ENCODE data around the gene ARHGEF26. TPM values are rescaled to one million over a fixed set of nuclear protein-coding genes. Genes with fewer than 3 reads are reported as not detected.

The ARHGEF26 gene, protein sequence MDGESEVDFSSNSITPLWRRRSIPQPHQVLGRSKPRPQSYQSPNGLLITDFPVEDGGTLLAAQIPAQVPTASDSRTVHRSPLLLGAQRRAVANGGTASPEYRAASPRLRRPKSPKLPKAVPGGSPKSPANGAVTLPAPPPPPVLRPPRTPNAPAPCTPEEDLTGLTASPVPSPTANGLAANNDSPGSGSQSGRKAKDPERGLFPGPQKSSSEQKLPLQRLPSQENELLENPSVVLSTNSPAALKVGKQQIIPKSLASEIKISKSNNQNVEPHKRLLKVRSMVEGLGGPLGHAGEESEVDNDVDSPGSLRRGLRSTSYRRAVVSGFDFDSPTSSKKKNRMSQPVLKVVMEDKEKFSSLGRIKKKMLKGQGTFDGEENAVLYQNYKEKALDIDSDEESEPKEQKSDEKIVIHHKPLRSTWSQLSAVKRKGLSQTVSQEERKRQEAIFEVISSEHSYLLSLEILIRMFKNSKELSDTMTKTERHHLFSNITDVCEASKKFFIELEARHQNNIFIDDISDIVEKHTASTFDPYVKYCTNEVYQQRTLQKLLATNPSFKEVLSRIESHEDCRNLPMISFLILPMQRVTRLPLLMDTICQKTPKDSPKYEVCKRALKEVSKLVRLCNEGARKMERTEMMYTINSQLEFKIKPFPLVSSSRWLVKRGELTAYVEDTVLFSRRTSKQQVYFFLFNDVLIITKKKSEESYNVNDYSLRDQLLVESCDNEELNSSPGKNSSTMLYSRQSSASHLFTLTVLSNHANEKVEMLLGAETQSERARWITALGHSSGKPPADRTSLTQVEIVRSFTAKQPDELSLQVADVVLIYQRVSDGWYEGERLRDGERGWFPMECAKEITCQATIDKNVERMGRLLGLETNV
- 0.53 and 0.64 TPM in 2 replicates for total RNA-seq

- no peak for TF ChIP-seq CTCF (IDR thresholded peaks at IDR 0.05; ENCODE audit: insufficient read depth, low read length, severe bottlenecking)
- peak; percentile 68 for DNase-seq (ENCODE audit: low read depth)
Measured at GRCh38 chr3:154120961-154121700, at the start of gene ARHGEF26. Gene ARHGEF26, plus strand, starts transcription at chr3:154121390. Its CDS starts 603 bp downstream, at chr3:154121993.

GRCh38 chr3:154074966-154075365, 46.2 kb upstream of the ARHGEF26 start:
- H3K36me3 ChIP-seq (ENCODE audit: control insufficient read depth, insufficient read depth, low read length) = no peaks in the 10 kb centered on the region
- H3K27me3 ChIP-seq (ENCODE audit: control insufficient read depth, insufficient read depth, low read length) = no peaks in the 10 kb centered on the region
- DNase-seq (ENCODE audit: low read depth) (no peak), FAIRE-seq (no peak)
- TF ChIP-seq CTCF (IDR thresholded peaks at IDR 0.05; ENCODE audit: insufficient read depth, low read length, severe bottlenecking) = no peak
- H3K4me3 ChIP-seq (ENCODE audit: low read depth, low read length) = no peak overlapping the region

More at GRCh38 chr3:154120961-154121700, at the start of gene ARHGEF26:
- peak within 1 kb of the TSS; percentile 88 for H3K4me3 ChIP-seq (ENCODE audit: low read depth, low read length)
- H3K36me3 ChIP-seq (ENCODE audit: control insufficient read depth, insufficient read depth, low read length) = no peaks in the 10 kb centered on the region
- FAIRE-seq = no peak
- H3K27me3 ChIP-seq (ENCODE audit: control insufficient read depth, insufficient read depth, low read length) = no peaks in the 10 kb centered on the region

GRCh38 chr3:154078672-154079071, 42.5 kb upstream of the ARHGEF26 start:
- TF ChIP-seq CTCF (IDR thresholded peaks at IDR 0.05; ENCODE audit: insufficient read depth, low read length, severe bottlenecking) = no peak
- FAIRE-seq (no peak), DNase-seq (ENCODE audit: low read depth) (no peak)
- Histone ChIP-seq H3K4me3 (ENCODE audit: low read depth, low read length) (no peak overlapping the region), H3K27me3 (ENCODE audit: control insufficient read depth, insufficient read depth, low read length) (no peaks in the 10 kb centered on the region), H3K36me3 (ENCODE audit: control insufficient read depth, insufficient read depth, low read length) (no peaks in the 10 kb centered on the region)

GRCh38 chr3:154081305-154081704, 39.9 kb upstream of the ARHGEF26 start:
- Histone ChIP-seq H3K4me3 (ENCODE audit: low read depth, low read length) (no peak overlapping the region), H3K27me3 (ENCODE audit: control insufficient read depth, insufficient read depth, low read length) (no peaks in the 10 kb centered on the region), H3K36me3 (ENCODE audit: control insufficient read depth, insufficient read depth, low read length) (no peaks in the 10 kb centered on the region)
- TF ChIP-seq CTCF (IDR thresholded peaks at IDR 0.05; ENCODE audit: insufficient read depth, low read length, severe bottlenecking) = no peak
- no peak for DNase-seq (ENCODE audit: low read depth)
- FAIRE-seq = no peak

DNA sequence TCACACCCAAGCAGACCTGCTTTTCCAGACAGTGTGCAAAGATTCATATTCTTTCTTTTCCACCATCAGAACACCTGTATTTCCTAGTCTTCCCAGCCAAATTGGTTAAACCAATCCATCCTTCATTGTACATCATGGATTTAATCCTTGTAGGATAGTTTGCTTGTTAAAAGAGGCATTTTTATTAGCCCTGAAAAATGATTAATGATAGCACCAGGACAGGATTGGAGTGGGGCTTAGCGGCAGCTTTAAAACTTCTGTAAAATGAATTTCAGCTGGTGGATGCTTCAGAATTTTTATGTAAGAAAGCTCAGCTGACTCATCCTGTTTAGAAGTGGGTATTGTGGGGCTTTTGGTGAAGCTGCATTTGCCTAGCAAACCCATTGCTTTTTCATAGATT, 36.1 kb upstream of the ARHGEF26 start:
- H3K36me3 ChIP-seq (ENCODE audit: control insufficient read depth, insufficient read depth, low read length) = no peaks in the 10 kb centered on the region
- H3K4me3 ChIP-seq (ENCODE audit: low read depth, low read length) = no peak overlapping the region
- H3K27me3 ChIP-seq (ENCODE audit: control insufficient read depth, insufficient read depth, low read length) = no peaks in the 10 kb centered on the region
- TF ChIP-seq CTCF (IDR thresholded peaks at IDR 0.05; ENCODE audit: insufficient read depth, low read length, severe bottlenecking) = no peak
- no peak for DNase-seq (ENCODE audit: low read depth)
- FAIRE-seq = no peak

All from bronchial epithelial cell (primary cell).